GM18520 (cell line): ENCODE results near the gene AFDN.
A peak's percentile ranks its signal among the peaks of the same experiment; 100 is the strongest.

Experiments
- ATAC-seq: cut with Tn5 transposase; IDR thresholded peaks from one replicate; pipeline ENCODE4 v1.9.1; 2021; ENCODE audit not compliant: unreplicated experiment

Gene AFDN

GRCh38 chr6:167811442-167812087 is 15.1 kb upstream of the AFDN start:
- no peak for ATAC-seq

GRCh38 chr6:167812088-167812487 is 14.6 kb upstream of the AFDN start:
- ATAC-seq, result no peak

GRCh38 chr6:167815296-167815980 is 11.3 kb upstream of the AFDN start:
- ATAC-seq, result no peak

GRCh38 chr6:167817016-167817415 is 9.7 kb upstream of the AFDN start:
- no peak for ATAC-seq

- ATAC-seq, result no peak
These were observed 9.0 kb upstream of the AFDN start for GRCh38 chr6:167817729-167818128.

GRCh38 chr6:167819576-167819975 is 7.1 kb upstream of the AFDN start:
- no peak for ATAC-seq

- no peak for ATAC-seq
These were observed 6.0 kb upstream of the AFDN start for GRCh38 chr6:167820681-167821080.

- no peak for ATAC-seq
These were observed 1.9 kb upstream of the AFDN start for GRCh38 chr6:167824591-167825331.

GRCh38 chr6:167825332-167826229 is 1.1 kb upstream of the AFDN start:
- ATAC-seq, result no peak

GRCh38 chr6:167826230-167826895 is 348 bp upstream of the AFDN start:
- ATAC-seq, result peak; percentile 73

GRCh38 chr6:167827583-167828324 is 1.0 kb downstream of the AFDN start:
- no peak for ATAC-seq

GRCh38 chr6:167828325-167828956 is 1.7 kb downstream of the AFDN start:
- no peak for ATAC-seq

- ATAC-seq, result no peak
These were observed 2.8 kb downstream of the AFDN start for GRCh38 chr6:167829513-167829912.

- ATAC-seq, result no peak
These were observed 4.6 kb downstream of the AFDN start for GRCh38 chr6:167831281-167831828.

GRCh38 chr6:167832497-167833395 is 6.0 kb downstream of the AFDN start:
- ATAC-seq, result no peak

GRCh38 chr6:167833396-167833763 is 6.7 kb downstream of the AFDN start:
- no peak for ATAC-seq

- ATAC-seq, result no peak
These were observed 8.5 kb downstream of the AFDN start for GRCh38 chr6:167835260-167835659.

GRCh38 chr6:167836721-167837120 is 10.0 kb downstream of the AFDN start:
- no peak for ATAC-seq
